Gastroesophageal sphincter (tissue), 3 donors: ENCODE results near the gene OTOGL.
A peak's percentile ranks its signal among the peaks of the same experiment; 100 is the strongest.

Experiments used
- EP300 ChIP-seq: sonication (generic); formaldehyde crosslinking; IDR thresholded peaks from one replicate; pipeline ENCODE4 v1.6.1; 2017; ENCODE audit warnings: antibody characterized with exemption, mild to moderate bottlenecking
- POLR2A ChIP-seq, 2 donors: fragments of 450-650 bp; IDR thresholded peaks; one replicate each; pipeline ENCODE4 v1.6.1; 2017; ENCODE audit warnings: antibody characterized with exemption in 2 of 2, mild to moderate bottlenecking in 2 of 2, moderate library complexity in 1 of 2
- TF ChIP-seq, protein P1 (sequence below), 4 experiments: fragments of 200-600 bp in 2 of 4; fragments of 450-650 bp in 2 of 4; sonication (generic) in 1 of 4; IDR thresholded peaks; one replicate each; pipeline ENCODE4 v1.5.1; 2017 to 2019; ENCODE audit warnings: antibody characterized with exemption in 4 of 4, mild to moderate bottlenecking in 2 of 4, moderate library complexity in 2 of 4

DNA sequence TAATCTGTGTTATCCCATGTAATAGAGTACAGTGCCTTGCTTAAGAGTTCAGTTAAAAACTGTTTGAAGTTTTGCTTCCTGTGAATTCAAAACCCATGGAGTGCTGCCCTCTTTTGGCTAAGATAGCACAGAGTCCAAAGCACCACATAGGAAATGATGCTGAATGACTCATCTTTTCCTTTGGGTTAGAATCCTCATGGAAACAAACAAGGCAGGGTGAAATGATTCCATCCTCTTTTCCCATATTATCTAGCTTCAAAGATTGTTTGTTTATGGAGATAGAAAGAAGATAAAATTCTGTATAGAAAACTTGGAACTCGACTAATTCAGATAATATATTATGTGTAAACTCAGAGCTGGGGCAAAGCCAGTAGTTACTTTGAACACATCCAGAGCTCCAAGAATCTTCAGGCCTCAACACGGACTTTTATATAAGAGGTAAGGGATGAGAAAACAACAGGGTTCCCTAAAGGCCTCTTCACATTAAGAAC, 87.4 kb downstream of the OTOGL start:
- TF ChIP-seq EP300 (no peak), POLR2A (IDR thresholded peaks at IDR 0.05) (no peak)
- TF ChIP-seq, protein P1, sequence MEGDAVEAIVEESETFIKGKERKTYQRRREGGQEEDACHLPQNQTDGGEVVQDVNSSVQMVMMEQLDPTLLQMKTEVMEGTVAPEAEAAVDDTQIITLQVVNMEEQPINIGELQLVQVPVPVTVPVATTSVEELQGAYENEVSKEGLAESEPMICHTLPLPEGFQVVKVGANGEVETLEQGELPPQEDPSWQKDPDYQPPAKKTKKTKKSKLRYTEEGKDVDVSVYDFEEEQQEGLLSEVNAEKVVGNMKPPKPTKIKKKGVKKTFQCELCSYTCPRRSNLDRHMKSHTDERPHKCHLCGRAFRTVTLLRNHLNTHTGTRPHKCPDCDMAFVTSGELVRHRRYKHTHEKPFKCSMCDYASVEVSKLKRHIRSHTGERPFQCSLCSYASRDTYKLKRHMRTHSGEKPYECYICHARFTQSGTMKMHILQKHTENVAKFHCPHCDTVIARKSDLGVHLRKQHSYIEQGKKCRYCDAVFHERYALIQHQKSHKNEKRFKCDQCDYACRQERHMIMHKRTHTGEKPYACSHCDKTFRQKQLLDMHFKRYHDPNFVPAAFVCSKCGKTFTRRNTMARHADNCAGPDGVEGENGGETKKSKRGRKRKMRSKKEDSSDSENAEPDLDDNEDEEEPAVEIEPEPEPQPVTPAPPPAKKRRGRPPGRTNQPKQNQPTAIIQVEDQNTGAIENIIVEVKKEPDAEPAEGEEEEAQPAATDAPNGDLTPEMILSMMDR (IDR thresholded peaks at IDR 0.05): peak; percentile 55 to 87 (median 82)
